K562 treated with DMSO at 1 percent for 12 hours (cell line): Measurements from ENCODE around the gene ELF3. TPM values are rescaled to one million over a fixed set of nuclear protein-coding genes. Genes with fewer than 3 reads are reported as not detected.

Source experiments
- total RNA-seq: library from RNA; unstranded; fragments of 300-600 nt; gene quantifications from 2 replicates; pipeline ENCODE4 v1.2.3, GENCODE V29; 2022; ENCODE audit not compliant: insufficient read depth

The ELF3 gene
- total RNA-seq = 0.85 and 2.0 TPM in 2 replicates

DNA sequence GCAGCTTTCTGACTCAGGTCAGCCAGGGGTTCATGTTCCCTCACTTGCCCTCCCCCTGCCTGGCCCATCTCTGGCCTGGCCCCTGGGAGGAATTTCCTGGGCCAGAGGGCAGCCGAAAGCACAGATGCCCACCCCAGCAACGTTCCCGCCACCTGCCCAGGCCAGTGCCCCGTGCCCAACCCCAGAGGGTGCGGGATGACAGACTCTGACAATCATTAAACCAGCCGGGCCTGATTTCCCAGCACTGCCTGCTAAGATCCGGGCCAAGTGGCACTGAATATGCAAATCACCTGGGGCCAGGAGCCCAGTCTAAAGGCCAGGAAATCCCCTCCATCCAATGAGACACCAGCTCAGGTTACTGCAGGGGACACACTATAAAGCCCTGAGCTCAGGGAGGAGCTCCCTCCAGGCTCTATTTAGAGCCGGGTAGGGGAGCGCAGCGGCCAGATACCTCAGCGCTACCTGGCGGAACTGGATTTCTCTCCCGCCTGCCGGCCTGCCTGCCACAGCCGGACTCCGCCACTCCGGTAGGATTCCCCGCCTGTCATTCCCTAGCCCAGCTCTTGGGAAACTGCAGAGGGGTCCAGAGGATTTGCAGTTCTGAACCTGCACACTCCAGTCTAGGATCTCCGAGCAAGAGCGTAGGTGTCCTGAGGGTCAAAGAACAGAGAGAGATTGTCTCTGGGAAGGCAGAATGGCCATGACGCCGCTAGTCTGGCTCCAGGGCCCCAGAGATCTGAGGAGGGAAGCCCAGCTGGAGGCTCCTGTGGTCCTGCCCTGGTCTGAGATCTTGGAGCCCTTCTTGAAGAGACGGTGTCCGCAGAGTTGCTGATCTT is at the start of gene ELF3:
ELF3 (plus strand) TSS at position 408 of the 836 bp plus-strand sequence. CDS start 550 bp downstream, outside the sequence.

GRCh38 chr1:201982623-201983379 is 27.6 kb upstream of the ELF3 start, which contains the start of gene RNPEP:
RNPEP (plus strand) TSS chr1:201982648; CDS start chr1:201982667, 19 bp downstream.

Other genes with a start within 250 kb of the ELF3 start
- gene IPO9, start 181.4 kb upstream of the ELF3 start, total RNA-seq = 16.4 and 58.9 TPM in 2 replicates
- 2.0 and 2.9 TPM in 2 replicates for gene SHISA4, start 121.7 kb upstream of the ELF3 start, total RNA-seq
- 1.4 and 3.1 TPM in 2 replicates for gene LMOD1, start 64.0 kb upstream of the ELF3 start, total RNA-seq
- gene TIMM17A, start 55.1 kb upstream of the ELF3 start, total RNA-seq = 82.6 and 95.4 TPM in 2 replicates
- 113 and 188 TPM in 2 replicates for gene RNPEP, start 27.9 kb upstream of the ELF3 start, total RNA-seq
- gene GPR37L1, start 112.3 kb downstream of the ELF3 start, total RNA-seq = not detected in 2 replicates
- 27.5 and 32.8 TPM in 2 replicates for gene ARL8A, start 134.2 kb downstream of the ELF3 start, total RNA-seq
- gene PTPN7, start 150.0 kb downstream of the ELF3 start, total RNA-seq = 29.6 and 53.9 TPM in 2 replicates
- not detected in 2 replicates for gene LGR6, start 183.2 kb downstream of the ELF3 start, total RNA-seq